ENCODE data around the gene USP27X. TPM values are rescaled to one million over a fixed set of nuclear protein-coding genes. Genes with fewer than 3 reads are reported as not detected.

USP27X gene
- total and polyA plus RNA-seq, 2 of the 4 experiments (the other 2 are of a cell fraction), result 2.7 to 6.3 TPM

DNA sequence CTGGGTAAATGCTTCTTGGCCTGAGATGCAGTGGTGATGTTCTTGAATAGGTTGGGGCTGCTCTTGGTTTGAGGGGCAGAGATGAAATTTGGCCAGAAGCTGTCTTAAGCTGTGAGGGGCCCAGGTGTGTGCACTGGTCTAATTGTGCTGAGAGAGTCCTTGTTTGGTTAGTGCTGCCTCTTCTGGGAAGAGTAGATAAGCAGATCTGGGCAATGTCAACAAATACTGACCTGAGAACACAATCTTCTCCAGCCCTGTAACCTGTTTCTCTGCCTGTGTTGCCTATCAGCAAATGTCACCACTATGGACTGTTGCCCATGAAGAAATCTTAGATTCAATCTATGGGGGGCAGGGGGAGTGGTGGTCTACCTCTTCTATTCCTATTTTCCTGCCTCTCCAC lies 17.2 kb upstream of the USP27X start:
- BruUV-seq (replicated peaks), result no TSS peak
- intact Hi-C loops (cut with micrococcal nuclease), result no loop called here

More for the DNA sequence above, 17.2 kb upstream of the USP27X start:
- no peak overlapping the region for H3K27ac ChIP-seq (ENCODE audit: insufficient read depth, low read length)
- no peak overlapping the region for H3K56ac ChIP-seq (ENCODE audit: extremely low read depth, insufficient read depth, low read length)
- no peak overlapping the region for H3K4ac ChIP-seq (ENCODE audit: low read depth, low read length)
- no peak overlapping the region for H3K23ac ChIP-seq (ENCODE audit: low read depth, low read length)
- H3K36me3 ChIP-seq (ENCODE audit: control insufficient read depth, insufficient read depth, low read length), result no peaks in the 10 kb centered on the region
- peaks cover 4% of the 10 kb centered on the region; the same call in 1 of the 2 replicates for H3K27me3 ChIP-seq (ENCODE audit: control insufficient read depth, insufficient read depth, low read length)
- no peak overlapping the region for H3K4me3 ChIP-seq (ENCODE audit: insufficient read depth, low read depth, low read length)
- no peak overlapping the region for H2BK5ac ChIP-seq (ENCODE audit: low read depth, low read length, poor library complexity, severe bottlenecking)
- ChIA-PET POLR2A (ENCODE audit: unreplicated experiment) (no interaction called here), CTCF (no interaction called here)
- H4K91ac ChIP-seq (ENCODE audit: insufficient read depth, low read depth, low read length), result no peak overlapping the region
- no peak overlapping the region for H2AK5ac ChIP-seq (ENCODE audit: low read depth, low read length)
- no peak overlapping the region for H3K14ac ChIP-seq (replicated peaks; ENCODE audit: low read depth, low read length)
- dilution Hi-C loops (cut with HindIII; ENCODE audit: low sequenced_read_pairs, unreplicated experiment), result no loop called here
- no peak overlapping the region for H2BK20ac ChIP-seq (ENCODE audit: low read depth, low read length)
- H3K9me3 ChIP-seq (ENCODE audit: control insufficient read depth, insufficient read depth, low read length), result no peaks in the 10 kb centered on the region
- in situ Hi-C loops (cut with MboI; ENCODE audit: low sequenced_read_pairs), result no loop called here
- no peak overlapping the region for H3K18ac ChIP-seq (ENCODE audit: low read depth, low read length)
- H3K4me1 ChIP-seq (ENCODE audit: control insufficient read depth, insufficient read depth, low read length), result no peaks in the 10 kb centered on the region
- no peak overlapping the region for H2BK120ac ChIP-seq (ENCODE audit: low read depth, low read length)
- ATAC-seq (ENCODE audit: low read depth), result no peak
- no peaks in the 10 kb centered on the region for H4K20me1 ChIP-seq (ENCODE audit: insufficient read depth, low read length)
- no peak overlapping the region for H2BK15ac ChIP-seq (ENCODE audit: low read depth, low read length)
- H3K9me1 ChIP-seq (ENCODE audit: insufficient read depth, low read length), result no peaks in the 10 kb centered on the region
- no peak overlapping the region for H2AK9ac ChIP-seq (replicated peaks; ENCODE audit: low read depth, low read length, poor library complexity)
- H4K8ac ChIP-seq (ENCODE audit: low read depth in 2 of 2, low read length in 2 of 2), result no peak overlapping the region
- no peak for TF ChIP-seq POLR2A (IDR thresholded peaks at IDR 0.05; ENCODE audit: low read depth, low read length)
- no peak for TF ChIP-seq BHLHE40 (IDR thresholded peaks at IDR 0.05; ENCODE audit: low read depth, low read length)
- TF ChIP-seq, protein P1, sequence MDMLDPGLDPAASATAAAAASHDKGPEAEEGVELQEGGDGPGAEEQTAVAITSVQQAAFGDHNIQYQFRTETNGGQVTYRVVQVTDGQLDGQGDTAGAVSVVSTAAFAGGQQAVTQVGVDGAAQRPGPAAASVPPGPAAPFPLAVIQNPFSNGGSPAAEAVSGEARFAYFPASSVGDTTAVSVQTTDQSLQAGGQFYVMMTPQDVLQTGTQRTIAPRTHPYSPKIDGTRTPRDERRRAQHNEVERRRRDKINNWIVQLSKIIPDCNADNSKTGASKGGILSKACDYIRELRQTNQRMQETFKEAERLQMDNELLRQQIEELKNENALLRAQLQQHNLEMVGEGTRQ (IDR thresholded peaks at IDR 0.05; ENCODE audit: low read depth, low read length), result no peak
- no peak for TF ChIP-seq FOS (IDR thresholded peaks at IDR 0.05; ENCODE audit: low read depth, low read length)
- TF ChIP-seq CHD1 (IDR thresholded peaks at IDR 0.05; ENCODE audit: low read depth, low read length), result no peak
- no peak for TF ChIP-seq RAD21 (IDR thresholded peaks at IDR 0.05; ENCODE audit: low read length)
- no peak for TF ChIP-seq MAFK (IDR thresholded peaks at IDR 0.05; ENCODE audit: low read depth, low read length)
- TF ChIP-seq, protein P2, sequence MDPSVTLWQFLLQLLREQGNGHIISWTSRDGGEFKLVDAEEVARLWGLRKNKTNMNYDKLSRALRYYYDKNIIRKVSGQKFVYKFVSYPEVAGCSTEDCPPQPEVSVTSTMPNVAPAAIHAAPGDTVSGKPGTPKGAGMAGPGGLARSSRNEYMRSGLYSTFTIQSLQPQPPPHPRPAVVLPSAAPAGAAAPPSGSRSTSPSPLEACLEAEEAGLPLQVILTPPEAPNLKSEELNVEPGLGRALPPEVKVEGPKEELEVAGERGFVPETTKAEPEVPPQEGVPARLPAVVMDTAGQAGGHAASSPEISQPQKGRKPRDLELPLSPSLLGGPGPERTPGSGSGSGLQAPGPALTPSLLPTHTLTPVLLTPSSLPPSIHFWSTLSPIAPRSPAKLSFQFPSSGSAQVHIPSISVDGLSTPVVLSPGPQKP (IDR thresholded peaks at IDR 0.05; ENCODE audit: borderline replicate concordance, low read depth, low read length), result no peak
- TF ChIP-seq MXI1 (IDR thresholded peaks at IDR 0.05; ENCODE audit: borderline replicate concordance, low read depth, low read length), result no peak
- no peak for TF ChIP-seq NFE2L2 (IDR thresholded peaks at IDR 0.05; ENCODE audit: low read depth, low read length)
- TF ChIP-seq, protein P3, sequence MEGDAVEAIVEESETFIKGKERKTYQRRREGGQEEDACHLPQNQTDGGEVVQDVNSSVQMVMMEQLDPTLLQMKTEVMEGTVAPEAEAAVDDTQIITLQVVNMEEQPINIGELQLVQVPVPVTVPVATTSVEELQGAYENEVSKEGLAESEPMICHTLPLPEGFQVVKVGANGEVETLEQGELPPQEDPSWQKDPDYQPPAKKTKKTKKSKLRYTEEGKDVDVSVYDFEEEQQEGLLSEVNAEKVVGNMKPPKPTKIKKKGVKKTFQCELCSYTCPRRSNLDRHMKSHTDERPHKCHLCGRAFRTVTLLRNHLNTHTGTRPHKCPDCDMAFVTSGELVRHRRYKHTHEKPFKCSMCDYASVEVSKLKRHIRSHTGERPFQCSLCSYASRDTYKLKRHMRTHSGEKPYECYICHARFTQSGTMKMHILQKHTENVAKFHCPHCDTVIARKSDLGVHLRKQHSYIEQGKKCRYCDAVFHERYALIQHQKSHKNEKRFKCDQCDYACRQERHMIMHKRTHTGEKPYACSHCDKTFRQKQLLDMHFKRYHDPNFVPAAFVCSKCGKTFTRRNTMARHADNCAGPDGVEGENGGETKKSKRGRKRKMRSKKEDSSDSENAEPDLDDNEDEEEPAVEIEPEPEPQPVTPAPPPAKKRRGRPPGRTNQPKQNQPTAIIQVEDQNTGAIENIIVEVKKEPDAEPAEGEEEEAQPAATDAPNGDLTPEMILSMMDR (conservative IDR thresholded peaks at IDR 0.05; ENCODE audit: low read depth, low read length), result no peak
- TF ChIP-seq SMC3 (IDR thresholded peaks at IDR 0.05; ENCODE audit: low read depth, low read length), result no peak
- TF ChIP-seq RFX5 (IDR thresholded peaks at IDR 0.05; ENCODE audit: low read depth, low read length), result no peak
- no peak for TF ChIP-seq RCOR1 (IDR thresholded peaks at IDR 0.05; ENCODE audit: insufficient replicate concordance, low read length)
- TF ChIP-seq CEBPB (IDR thresholded peaks at IDR 0.05; ENCODE audit: low read depth, low read length), result no peak
- TF ChIP-seq MAZ (IDR thresholded peaks at IDR 0.05; ENCODE audit: borderline replicate concordance, low read depth, low read length), result no peak
- H3K4me2 ChIP-seq (ENCODE audit: low read depth, low read length), result no peak overlapping the region
- H2AFZ ChIP-seq (replicated peaks; ENCODE audit: low read length, poor library complexity), result no peak overlapping the region
- no peak overlapping the region for H3K9ac ChIP-seq (ENCODE audit: low read depth, low read length)
- DNase-seq, result no peak
- H3K79me1 ChIP-seq (ENCODE audit: low read depth in 1 of 2, low read length in 2 of 2), result no peaks in the 10 kb centered on the region
- H4K5ac ChIP-seq (ENCODE audit: low read depth, low read length), result no peak overlapping the region
